ENCODE results near the gene PRKCH. TPM values are rescaled to one million over a fixed set of nuclear protein-coding genes. Genes with fewer than 3 reads are reported as not detected.

Gene PRKCH
- total RNA-seq, 2 experiments from 2014 or later, result 0.85 to 2.3 TPM

DNA sequence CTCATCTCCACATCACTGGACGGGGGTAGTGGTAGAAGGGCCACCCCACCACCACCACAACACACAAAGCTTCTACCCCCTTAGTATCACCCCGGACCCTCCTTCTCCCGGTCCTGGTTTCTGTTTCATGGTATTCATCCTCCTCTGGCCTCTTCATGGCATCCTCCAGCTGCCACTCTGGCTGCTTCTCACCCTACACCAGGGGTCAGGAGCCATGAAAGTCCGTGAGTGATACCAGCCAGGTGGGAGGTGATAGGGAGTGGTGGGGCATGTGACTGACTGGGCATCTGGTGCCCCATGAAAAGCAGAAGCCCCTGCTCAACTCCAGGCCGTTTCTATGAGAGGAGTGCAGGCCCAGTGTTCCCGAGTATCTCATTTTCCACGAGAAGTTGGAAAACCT lies 222.6 kb downstream of the PRKCH start:
- H3K36me3 ChIP-seq (ENCODE audit: insufficient read depth, low read length), result no peaks in the 10 kb centered on the region
- no TSS peak for BruUV-seq (replicated peaks)
- H3K27ac ChIP-seq (ENCODE audit: low read depth, low read length, poor library complexity, severe bottlenecking), result no peak overlapping the region
- H3K9me2 ChIP-seq (ENCODE audit: insufficient read depth, low read length), result no peaks in the 10 kb centered on the region
- ChIA-PET CTCF (ENCODE audit: unreplicated experiment) (no interaction called here), POLR2A (interaction anchor here (0.8 to 1.4 kb wide), 4 partner anchors 9 to 64 kb away, joined by 3 to 5 read pairs (median 3); no protein-coding TSS in a partner anchor)
- intact Hi-C loops (cut with micrococcal nuclease; ENCODE audit: unreplicated experiment), result no loop called here
- TF ChIP-seq EZH2phosphoT487 (IDR thresholded peaks at IDR 0.05; ENCODE audit: borderline replicate concordance, low read depth, low read length) (no peak), CTCF (conservative IDR thresholded peaks at IDR 0.05; ENCODE audit: low read length) (no peak)
- no peaks in the 10 kb centered on the region for H3K79me2 ChIP-seq (ENCODE audit: insufficient read depth, low read depth, low read length)
- H3K4me3 ChIP-seq (ENCODE audit: low read depth, low read length, poor library complexity, severe bottlenecking), result no peak overlapping the region
- no peaks in the 10 kb centered on the region for H3K4me1 ChIP-seq (ENCODE audit: insufficient read depth, low read length, poor library complexity, severe bottlenecking)
- DNase-seq (ENCODE audit: low spot score), result no peak
- H3K9me3 ChIP-seq (ENCODE audit: low read length), result no peaks in the 10 kb centered on the region
- H2AFZ ChIP-seq (ENCODE audit: low read length), result no peak overlapping the region
- no peak overlapping the region for H3K4me2 ChIP-seq (ENCODE audit: low read length)
- no peaks in the 10 kb centered on the region for H4K20me1 ChIP-seq (ENCODE audit: insufficient read depth, low read length)

DNA sequence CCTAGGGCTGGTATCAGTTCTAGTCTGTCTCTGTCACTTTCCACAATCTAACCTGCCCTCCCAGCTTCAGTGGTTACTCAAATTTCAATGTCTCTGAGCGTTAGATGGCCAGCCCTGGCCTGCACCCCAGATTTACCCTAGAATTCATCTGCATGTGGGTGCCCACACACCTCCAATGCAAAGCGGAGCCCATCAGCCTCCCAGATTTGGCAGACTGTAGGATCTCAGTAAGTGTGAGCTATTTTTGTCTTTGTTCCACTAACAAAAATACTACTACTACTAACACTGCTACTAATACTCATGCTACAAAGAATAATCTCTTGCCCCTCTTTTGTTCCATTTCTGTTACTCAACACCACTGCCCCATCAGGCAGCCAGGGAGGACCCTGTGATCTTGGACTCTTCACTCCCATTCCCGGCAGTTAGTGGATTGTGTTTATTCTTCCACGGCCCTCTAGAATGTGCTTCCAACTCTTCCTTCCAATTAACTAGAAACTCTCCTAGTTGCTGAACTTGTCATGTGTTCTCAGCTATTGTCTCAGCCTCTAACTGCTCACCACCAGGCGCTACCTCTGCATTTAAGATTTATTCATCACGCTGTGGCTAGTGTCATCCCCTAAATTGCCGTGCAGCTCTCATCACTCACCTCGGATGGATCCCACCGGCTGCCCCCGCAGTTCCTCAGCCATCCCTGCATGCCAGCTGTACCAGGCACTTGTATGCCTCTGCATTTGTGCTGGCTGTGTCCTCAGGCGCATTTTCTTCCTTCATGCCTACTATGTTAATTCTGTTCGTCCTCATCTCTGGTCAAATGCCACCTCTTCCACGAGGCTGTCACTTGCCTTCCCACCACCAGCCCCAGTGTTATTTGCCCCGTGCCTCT lies 223.3 kb downstream of the PRKCH start:
- Histone ChIP-seq H3K79me2 (ENCODE audit: insufficient read depth, low read depth, low read length) (no peaks in the 10 kb centered on the region), H3K4me2 (ENCODE audit: low read length) (no peak overlapping the region), H3K4me3 (ENCODE audit: low read depth, low read length, poor library complexity, severe bottlenecking) (no peak overlapping the region), H2AFZ (ENCODE audit: low read length) (no peak overlapping the region), H3K4me1 (ENCODE audit: insufficient read depth, low read length, poor library complexity, severe bottlenecking) (no peaks in the 10 kb centered on the region), H3K27ac (ENCODE audit: low read depth, low read length, poor library complexity, severe bottlenecking) (no peak overlapping the region), H3K36me3 (ENCODE audit: insufficient read depth, low read length) (no peaks in the 10 kb centered on the region), H4K20me1 (ENCODE audit: insufficient read depth, low read length) (no peaks in the 10 kb centered on the region), H3K9me2 (ENCODE audit: insufficient read depth, low read length) (no peaks in the 10 kb centered on the region), H3K9me3 (ENCODE audit: low read length) (no peaks in the 10 kb centered on the region)
- BruUV-seq (replicated peaks), result no TSS peak
- ChIA-PET CTCF (ENCODE audit: unreplicated experiment) (no interaction called here), POLR2A (interaction anchor here (0.8 to 1.7 kb wide), 6 partner anchors 9 to 67 kb away, joined by 3 to 8 read pairs (median 4); no protein-coding TSS in a partner anchor)
- no peak for DNase-seq (ENCODE audit: low spot score)
- TF ChIP-seq CTCF (conservative IDR thresholded peaks at IDR 0.05; ENCODE audit: low read length) (no peak), EZH2phosphoT487 (IDR thresholded peaks at IDR 0.05; ENCODE audit: borderline replicate concordance, low read depth, low read length) (no peak)
- intact Hi-C loops (cut with micrococcal nuclease; ENCODE audit: unreplicated experiment), result no loop called here
